Jurkat, Clone E6-1 (cell line): Measurements from ENCODE around the gene PRPH.
"Not testable (repeated sequence)": the region's sequence is repeated elsewhere in the genome, so short reads cannot be mapped to it uniquely, and the experiment has no call there.

Experiments used
- DNase-seq: peaks from one replicate; pipeline ENCODE4 v3.0.0-alpha.2; 2011; ENCODE audit warnings: low read depth, low spot score
- H3K4me3 ChIP-seq: 2 replicates; pipeline ENCODE4 v1.5.1; 2011; ENCODE audit warnings: mild to moderate bottlenecking, low read length, control low read depth, moderate library complexity

PRPH gene

GRCh38 chr12:49328816-49329215 lies 33.9 kb downstream of the PRPH start:
- H3K4me3 ChIP-seq = no peak overlapping the region
- no peak for DNase-seq

- H3K4me3 ChIP-seq = no peak overlapping the region
- no peak for DNase-seq
Observed at GRCh38 chr12:49330032-49330619, 35.2 kb downstream of the PRPH start.

- no peak overlapping the region for H3K4me3 ChIP-seq
- no peak for DNase-seq
Observed at GRCh38 chr12:49330631-49331379, 35.9 kb downstream of the PRPH start.

GRCh38 chr12:49331380-49332222 lies 36.7 kb downstream of the PRPH start:
- H3K4me3 ChIP-seq = no peak overlapping the region
- no peak for DNase-seq

GRCh38 chr12:49332441-49332861 lies 37.5 kb downstream of the PRPH start:
- no peak for DNase-seq
- no peak overlapping the region for H3K4me3 ChIP-seq

- H3K4me3 ChIP-seq = no peak overlapping the region
- DNase-seq = no peak
Observed at GRCh38 chr12:49332891-49333371, 38.0 kb downstream of the PRPH start.

GRCh38 chr12:49333778-49334177 lies 38.8 kb downstream of the PRPH start:
- not testable (repeated sequence) for DNase-seq, H3K4me3 ChIP-seq

- DNase-seq = no peak
- no peak overlapping the region for H3K4me3 ChIP-seq
Observed at GRCh38 chr12:49334226-49334625, 39.3 kb downstream of the PRPH start.

GRCh38 chr12:49334681-49335080 lies 39.7 kb downstream of the PRPH start:
- DNase-seq = no peak
- H3K4me3 ChIP-seq = no peak overlapping the region

- no peak overlapping the region for H3K4me3 ChIP-seq
Observed at GRCh38 chr12:49335118-49335954, 40.4 kb downstream of the PRPH start.

GRCh38 chr12:49335955-49336644 lies 41.2 kb downstream of the PRPH start:
- no peak overlapping the region for H3K4me3 ChIP-seq

More at GRCh38 chr12:49335118-49335954, 40.4 kb downstream of the PRPH start:
- DNase-seq = no peak

GRCh38 chr12:49336645-49337584 lies 42.0 kb downstream of the PRPH start, which contains the start of gene C1QL4:
C1QL4 (minus strand) TSS chr12:49337188; CDS start chr12:49336477, 711 bp downstream.
- DNase-seq = peak; percentile 54
- peak within 1 kb of the TSS; percentile 50 for H3K4me3 ChIP-seq

More at GRCh38 chr12:49335955-49336644, 41.2 kb downstream of the PRPH start:
- DNase-seq = no peak

GRCh38 chr12:49338830-49339463 lies 44.0 kb downstream of the PRPH start:
- no peak overlapping the region for H3K4me3 ChIP-seq
- no peak for DNase-seq

GRCh38 chr12:49339464-49339861 lies 44.5 kb downstream of the PRPH start:
- no peak for DNase-seq
- no peak overlapping the region for H3K4me3 ChIP-seq

- no peak overlapping the region for H3K4me3 ChIP-seq
- no peak for DNase-seq
Observed at GRCh38 chr12:49340095-49340870, 45.3 kb downstream of the PRPH start.
